Tibial nerve (tissue), 4 donors: ENCODE data around the gene DARS2.

Experiments used
- EP300 ChIP-seq, 2 donors: sonication (generic); formaldehyde crosslinking; IDR thresholded peaks; one replicate each; pipeline ENCODE4 v1.6.1; 2017; ENCODE audit warnings: antibody characterized with exemption in 2 of 2, mild to moderate bottlenecking in 1 of 2
- TF ChIP-seq, protein P1 (sequence below), 5 experiments: fragments of 200-600 bp in 3 of 5; fragments of 450-650 bp in 2 of 5; sonication (generic) in 3 of 5; IDR thresholded peaks; one replicate each; pipeline ENCODE4 v1.5.1; 2016 to 2019; ENCODE audit warnings: antibody characterized with exemption in 5 of 5, mild to moderate bottlenecking in 3 of 5, moderate library complexity in 2 of 5

DNA sequence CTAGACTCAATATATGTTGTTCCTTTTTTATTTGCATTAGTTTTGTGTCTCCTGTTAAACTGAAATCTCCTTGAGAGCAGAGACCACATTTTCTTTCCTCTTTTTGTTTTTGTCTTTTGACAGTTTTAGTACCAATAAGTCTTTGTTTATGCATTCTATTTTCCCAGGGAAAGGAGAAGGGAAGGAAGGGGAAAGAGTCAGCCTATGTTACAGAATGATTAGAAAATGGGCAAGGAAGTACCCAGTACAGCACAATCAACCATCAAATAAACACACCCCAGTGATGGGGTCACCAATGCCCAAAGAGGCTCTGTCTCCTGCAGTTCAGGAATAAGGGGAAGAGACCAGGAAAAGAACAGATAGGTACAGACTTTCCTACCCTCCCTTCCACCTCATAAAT is 53.8 kb downstream of the DARS2 start:
- no peak for TF ChIP-seq EP300 (IDR thresholded peaks at IDR 0.05)
- TF ChIP-seq, protein P1, sequence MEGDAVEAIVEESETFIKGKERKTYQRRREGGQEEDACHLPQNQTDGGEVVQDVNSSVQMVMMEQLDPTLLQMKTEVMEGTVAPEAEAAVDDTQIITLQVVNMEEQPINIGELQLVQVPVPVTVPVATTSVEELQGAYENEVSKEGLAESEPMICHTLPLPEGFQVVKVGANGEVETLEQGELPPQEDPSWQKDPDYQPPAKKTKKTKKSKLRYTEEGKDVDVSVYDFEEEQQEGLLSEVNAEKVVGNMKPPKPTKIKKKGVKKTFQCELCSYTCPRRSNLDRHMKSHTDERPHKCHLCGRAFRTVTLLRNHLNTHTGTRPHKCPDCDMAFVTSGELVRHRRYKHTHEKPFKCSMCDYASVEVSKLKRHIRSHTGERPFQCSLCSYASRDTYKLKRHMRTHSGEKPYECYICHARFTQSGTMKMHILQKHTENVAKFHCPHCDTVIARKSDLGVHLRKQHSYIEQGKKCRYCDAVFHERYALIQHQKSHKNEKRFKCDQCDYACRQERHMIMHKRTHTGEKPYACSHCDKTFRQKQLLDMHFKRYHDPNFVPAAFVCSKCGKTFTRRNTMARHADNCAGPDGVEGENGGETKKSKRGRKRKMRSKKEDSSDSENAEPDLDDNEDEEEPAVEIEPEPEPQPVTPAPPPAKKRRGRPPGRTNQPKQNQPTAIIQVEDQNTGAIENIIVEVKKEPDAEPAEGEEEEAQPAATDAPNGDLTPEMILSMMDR (IDR thresholded peaks at IDR 0.05), result no peak
